HG03175 (cell line): Measurements from ENCODE around the gene USP36.

Experiments used
- ATAC-seq: cut with Tn5 transposase; IDR thresholded peaks from one replicate; pipeline ENCODE4 v1.9.1; 2021; ENCODE audit warnings: mild to moderate bottlenecking, moderate library complexity; ENCODE audit not compliant: unreplicated experiment

USP36 gene

DNA sequence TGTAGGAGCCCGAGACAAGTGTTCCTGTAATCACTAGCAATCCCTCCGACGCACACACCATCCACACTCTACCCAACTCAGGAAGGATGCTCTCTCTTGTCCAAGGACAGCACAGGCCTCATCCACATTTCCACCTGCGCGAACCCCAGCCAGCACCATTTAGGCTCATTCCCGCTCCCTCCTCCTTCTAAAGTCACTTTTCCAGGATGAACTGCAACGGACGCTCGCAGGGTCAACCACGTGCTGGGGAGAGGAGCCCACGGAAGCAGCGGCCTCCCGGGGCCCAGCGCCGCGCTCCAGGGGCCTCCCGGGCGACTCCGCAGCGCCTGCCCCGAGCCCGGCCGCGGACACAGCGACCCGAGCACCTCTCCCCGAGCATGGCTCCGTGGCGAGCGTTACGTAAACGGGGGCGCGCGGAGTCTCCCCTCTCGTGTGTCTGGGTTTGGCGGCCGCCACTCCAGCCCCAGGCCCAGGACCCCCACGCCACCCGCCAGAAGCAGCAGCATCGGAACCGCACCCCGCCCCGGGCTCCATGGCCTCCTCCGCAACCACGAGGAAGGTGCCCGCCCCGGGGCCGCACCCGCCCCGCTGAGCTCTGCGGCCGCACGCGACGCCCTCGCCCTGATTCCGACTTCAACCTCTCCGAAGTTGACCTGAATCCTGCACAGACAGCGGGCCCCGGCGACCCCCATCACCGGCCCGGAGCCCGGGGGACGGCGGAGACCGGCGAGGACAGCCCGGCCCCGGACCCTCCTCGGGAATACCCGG, 668 bp downstream of the USP36 start:
- ATAC-seq: peak; percentile 20

DNA sequence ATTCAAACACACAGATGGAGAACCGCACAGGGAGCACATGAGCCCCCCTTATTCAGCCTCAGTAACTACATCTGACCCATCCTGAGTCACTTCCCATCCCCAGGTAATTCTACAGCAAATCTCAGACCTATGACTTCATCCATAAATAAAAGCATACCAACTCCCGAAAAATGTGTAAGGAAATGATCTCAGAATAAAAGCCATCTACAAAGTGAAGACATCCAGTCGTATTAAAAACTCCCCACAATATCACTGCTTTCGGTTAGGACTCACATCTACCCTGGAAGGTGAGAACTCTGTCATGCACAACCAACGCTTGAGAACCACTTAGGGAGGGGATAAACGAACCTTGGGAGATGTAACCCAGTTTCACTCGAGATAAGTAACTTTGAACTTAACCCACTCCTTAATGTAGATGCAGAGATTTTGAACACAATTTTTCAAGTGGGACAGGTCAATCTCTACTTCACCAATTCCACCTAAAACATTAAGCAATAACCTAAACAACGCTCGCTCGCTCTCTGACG, 1.3 kb downstream of the USP36 start:
- no peak for ATAC-seq

DNA sequence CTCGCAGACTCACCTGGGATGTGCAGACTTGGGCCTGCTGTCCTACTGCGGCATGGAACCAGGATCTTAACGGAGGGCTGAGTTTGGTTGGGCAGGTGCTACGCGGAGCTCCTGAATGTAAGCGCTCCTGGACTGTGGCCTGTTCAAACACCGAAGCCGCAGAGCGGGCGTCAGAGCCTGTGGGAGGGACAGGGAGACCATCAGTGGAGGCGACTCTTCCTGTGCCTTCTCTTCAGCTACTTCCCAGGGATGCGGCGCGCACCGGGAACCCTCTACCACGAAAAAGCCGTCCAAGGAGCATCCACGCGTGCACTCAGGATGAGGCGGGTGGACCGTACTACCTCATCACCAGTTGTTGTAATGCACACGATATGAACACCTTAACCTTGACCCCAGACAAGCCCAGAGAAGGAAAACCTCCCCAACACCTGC, 2.0 kb downstream of the USP36 start:
- no peak for ATAC-seq

DNA sequence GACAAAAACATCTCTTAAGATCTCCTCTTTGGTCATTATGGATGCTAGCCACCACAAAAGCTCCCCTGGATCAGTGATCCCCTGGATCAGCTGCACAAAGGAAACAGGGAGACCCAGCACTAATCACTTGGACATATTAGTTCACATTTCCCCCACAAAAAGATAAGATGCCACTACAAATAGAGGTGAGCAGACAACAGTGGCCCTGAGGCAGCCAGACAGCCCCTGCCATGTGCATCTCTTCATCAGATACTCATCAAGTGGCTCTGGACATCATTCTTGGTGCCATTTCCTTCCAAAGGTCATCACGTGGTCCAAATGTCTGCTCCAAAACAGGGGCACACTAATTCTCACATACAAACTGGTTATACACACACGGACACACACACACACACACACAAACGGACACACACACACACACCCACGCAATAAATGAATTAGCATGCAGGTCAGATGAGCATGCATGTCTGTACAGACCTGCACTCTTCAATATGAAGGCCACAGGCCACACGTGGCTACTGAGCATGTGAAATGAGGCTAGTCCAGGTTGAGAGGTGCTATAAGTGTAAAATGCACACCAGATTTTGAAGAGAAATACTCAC, 4.1 kb downstream of the USP36 start:
- no peak for ATAC-seq

DNA sequence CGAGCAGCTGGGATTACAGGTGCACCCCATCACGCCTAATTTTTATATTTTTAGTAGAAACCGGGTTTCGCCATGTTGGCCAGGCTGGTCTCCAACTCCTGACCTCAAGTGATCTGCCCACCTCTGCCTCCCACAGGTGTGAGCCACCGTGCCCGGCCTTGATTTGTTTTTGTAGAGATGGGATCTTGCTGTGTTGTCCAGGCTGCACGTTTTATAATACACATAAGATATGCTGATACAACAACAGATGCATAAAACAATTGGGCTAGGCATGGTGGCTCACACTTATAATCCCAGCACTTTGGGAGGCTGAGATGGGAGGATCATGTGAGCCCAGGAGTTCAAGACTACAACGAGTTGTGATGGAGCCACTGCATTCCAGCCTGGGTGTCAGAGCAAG, 6.0 kb downstream of the USP36 start:
- ATAC-seq: no peak

DNA sequence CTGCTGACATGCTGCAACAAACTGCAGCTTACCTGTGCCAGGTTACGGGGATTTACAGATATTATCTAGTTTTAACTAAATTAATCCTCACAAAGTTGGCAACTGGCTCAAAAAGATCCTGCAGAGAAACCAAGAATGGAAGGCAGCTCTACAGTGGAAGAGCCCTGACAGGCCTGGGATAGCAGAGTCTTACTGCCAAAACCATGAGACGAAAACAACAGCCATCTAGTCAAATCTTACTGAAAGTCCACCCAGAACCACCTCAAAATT, 8.1 kb downstream of the USP36 start:
- ATAC-seq: no peak

DNA sequence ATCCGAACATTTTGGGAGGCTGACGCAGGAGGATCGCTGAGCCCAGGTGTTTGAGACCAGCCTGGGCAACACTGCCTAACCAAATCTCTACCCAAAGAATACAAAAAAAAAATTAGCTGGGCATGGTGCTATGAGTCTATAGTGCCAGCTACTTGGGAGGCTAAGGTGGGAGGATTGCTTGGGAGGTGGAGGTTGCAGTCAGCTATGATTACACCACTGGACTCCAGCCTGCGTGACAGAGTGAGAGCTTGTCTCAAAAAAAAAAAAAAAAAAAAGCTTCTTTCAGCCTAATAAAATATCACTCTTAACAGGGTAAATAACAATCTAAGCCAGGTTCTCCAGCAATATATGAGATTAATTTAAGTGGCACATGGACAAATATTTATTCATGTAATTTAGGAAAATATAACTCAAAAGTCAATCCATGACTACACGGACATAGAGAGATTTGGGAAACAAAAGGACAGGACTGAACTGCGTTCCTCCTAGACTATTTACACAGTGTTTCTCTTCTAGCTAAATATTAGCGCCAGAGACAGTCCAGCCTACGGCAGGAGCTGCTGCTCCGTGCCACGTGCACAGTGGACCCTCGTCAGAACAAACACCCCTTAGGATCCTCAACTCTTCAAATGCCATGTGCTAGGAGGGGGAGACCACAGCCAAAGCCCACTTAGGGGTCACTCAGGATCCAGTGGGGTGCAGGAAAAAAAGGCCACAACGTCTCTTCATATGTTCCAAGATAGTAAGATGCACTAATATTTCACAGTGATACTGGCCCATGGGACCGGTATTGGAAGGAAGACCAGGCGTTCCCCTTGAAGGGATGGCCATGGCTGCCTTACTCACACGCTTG, 8.7 kb downstream of the USP36 start:
- no peak for ATAC-seq

DNA sequence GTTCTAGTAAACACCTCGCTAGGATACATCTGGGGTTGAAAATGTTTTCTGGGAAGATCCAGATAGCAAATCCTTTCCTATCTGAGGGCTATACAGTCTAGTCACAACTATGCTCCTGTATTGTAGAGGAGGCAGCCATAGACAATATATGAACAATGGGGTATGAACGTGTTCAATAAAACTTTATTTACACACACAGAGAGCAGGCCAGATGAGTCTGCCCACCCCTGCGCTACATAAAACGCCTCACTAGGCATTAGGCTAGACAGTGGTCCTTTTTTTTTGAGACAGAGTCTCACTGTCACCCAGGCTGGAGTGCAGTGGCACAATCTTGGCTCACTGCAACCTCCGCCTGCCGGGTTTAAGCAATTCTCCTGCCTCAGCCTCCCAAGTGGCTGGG, 11.1 kb downstream of the USP36 start:
- no peak for ATAC-seq

DNA sequence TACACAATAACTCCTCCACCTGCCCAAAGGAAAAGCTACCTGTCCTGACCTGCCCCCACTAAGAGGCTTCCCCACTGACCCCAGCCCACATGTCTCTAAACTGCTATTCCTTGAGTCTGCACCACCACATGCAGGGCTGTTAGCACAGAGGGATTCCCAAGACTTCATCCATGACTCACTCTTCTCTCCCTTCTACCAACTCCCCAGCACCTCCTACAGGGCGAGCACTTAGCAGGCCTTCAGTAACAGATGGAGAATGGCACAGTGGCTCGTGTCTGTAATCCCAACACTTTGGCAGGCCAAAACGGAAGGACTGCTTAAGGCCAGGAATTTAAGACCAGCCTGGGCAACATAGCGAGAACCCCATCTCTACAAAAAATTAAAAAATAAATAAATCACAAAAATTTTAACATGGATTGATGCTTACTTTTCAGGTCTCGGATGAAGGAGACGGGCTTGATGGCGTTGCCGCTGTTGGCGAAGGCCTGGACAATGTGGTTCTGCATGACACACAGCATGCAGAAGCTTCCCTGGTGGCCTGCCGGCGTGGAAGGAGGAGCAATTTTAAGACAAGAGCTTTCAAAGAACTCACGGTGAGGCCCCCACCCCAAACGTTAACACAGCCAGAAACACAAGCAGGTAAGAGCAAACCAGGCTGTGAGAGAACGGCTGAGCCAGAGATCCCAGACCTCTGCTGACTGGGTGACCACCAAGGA, 12.0 kb downstream of the USP36 start:
- ATAC-seq: no peak

DNA sequence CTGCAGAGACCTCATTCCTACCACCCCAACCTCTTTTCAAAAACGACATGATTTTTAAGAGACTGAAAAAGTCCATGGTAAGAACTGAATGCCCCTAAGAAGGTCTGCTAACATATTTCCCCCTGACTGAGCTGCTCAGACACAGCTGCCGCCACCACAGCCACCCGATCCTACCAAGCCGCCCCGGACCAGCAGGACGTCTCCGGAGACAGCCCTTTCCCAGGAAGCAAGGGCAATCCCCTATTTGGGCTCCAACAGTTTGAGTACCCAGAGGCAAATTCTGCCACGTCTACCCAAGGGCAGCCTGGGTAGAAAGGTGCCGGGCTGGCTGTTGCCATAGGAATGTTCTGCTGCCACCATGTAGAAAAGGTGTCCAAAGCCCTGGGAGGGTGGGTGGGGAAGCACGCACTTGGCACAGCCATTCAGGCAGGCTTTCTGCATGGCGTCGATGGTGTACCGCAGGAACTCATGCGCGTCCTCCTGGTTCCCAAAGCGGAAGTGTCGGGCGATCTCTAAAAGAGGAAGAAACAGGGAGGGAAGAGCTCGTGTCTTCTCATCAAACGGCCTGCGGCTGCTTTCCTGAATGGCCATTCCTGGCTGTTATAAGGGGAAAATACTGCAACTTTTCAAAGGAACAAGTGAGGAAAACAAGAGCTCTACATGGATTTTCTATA, 13.6 kb downstream of the USP36 start:
- no peak for ATAC-seq

DNA sequence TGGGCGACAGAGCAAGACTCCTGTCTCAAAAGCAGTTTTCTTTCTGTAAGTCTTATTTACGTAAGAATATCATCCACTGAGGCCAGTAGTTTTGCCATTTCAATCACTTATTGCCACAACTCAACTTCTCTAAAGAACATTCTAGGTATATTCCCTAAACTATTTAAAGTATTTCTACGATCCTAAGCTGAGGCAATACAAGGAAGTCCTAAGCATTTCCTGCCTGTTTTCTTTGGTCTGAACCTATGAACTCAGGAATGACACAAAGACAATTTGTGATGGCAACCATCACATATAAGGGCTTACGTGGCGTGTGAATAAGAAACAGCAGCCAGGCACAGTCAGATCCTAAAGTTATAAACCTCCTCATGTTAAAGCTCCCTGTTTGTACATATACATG, 14.2 kb downstream of the USP36 start:
- no peak for ATAC-seq

DNA sequence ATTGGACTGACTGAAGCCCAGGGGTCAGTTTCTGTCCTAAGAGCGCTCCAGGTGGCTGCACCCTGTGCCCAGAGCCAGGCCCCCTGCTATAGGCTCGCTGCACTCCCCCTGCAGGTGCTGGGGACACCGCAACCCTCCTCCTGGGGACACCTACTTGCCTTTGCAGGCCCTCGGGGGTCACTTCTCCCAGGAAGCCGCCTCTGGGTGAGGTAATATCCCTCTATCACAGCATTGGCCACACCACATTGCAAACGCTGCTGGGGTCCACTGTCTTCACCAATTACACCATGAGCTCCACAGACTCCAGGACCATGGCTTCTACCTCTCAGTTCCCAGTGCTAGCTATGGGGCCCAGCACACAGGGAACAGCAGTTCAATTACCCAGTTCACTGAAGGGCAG, 14.9 kb downstream of the USP36 start:
- ATAC-seq: no peak

DNA sequence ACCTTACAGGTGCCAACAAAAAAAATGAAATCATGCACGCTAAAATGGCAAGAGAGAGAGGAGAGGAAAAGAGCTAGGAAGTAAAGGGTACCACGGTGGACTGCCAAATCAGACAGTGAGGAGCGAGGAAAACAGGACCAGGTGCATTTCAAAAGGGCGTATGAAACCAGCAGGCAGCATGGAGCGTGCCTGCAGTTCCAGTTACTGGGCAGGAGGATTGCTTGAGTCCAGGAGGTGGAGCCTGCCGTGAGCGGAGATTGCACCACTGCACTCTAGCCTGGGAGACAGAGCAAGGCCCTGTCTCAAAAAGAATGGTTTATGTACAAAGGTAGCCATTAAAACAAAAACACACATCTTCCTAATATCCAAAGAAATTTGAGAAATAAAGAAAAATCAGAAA, 16.4 kb downstream of the USP36 start:
- ATAC-seq: no peak

DNA sequence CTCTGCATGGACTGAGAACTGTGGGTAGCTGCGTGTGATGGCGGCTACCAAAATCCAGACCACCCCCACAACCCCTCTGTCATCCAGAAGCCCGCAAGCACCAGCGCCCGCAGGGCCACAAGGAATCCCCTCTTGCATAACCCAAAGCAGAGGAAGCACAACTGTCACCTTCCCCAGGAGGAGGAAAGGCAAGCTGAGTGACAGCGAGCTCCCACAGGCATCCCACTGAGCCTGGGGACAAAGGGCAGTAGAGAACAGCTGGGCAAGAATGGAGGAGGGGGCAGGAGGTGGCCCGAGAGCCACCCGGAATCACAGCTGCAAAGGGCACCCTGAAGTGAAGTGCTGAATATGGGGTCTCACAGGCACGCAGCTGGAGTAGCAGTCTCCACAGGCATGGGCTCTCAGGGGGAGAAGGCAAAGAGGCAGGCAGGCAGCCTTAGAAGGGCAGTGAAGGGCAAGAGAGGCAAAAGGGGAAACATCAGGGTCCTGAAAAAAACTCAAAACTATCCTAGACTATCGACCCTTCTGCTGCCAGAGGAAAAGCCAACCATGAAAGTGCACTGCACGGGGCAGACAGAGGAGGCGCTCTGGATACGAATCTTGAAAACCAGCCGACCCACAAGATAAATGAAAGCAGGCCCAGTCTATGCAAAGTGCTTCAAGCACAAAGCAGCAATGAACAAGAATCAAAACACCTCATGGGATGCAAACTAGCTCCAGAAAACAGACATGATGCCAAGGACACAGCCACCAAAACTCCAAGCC, 17.1 kb downstream of the USP36 start:
- ATAC-seq: no peak

DNA sequence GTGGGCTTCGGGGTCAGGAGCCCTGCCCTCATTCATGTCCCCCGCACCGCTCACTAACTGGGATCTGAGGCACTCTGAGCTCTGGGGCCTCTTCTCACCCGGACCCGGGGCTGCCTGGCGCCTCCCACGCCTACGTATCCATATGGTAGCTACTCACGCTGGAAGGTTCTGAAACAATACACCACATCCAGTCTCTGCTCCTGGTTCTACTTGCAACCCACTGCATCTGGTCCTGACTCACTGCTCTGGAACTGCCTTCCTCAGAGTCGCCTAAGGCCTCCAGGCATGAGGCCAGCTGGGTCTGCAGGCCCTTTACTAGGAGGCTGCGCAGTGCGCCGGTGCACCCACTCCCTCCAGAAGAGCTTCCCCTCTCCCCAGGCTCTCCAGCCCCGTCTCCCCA, 18.1 kb downstream of the USP36 start:
- no peak for ATAC-seq

DNA sequence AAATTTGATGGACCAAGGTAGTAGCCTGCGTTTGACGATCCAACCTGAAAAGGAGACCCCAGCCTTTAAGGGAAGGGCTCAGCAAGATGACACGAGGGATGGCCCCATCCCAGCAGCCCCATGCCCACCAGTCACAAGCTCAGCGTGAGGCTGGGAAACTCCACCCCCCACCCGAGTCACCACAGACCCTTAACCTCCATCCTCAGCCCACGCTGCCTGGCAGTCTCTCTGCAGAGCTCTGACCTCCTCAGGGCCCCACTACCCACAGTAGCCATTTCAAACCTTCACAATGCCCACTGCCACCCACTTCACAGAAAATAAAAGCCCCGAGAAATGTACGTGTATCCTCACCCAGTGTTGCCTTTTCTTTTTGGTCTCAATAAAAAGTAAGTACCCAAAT, 18.7 kb downstream of the USP36 start:
- ATAC-seq: no peak

DNA sequence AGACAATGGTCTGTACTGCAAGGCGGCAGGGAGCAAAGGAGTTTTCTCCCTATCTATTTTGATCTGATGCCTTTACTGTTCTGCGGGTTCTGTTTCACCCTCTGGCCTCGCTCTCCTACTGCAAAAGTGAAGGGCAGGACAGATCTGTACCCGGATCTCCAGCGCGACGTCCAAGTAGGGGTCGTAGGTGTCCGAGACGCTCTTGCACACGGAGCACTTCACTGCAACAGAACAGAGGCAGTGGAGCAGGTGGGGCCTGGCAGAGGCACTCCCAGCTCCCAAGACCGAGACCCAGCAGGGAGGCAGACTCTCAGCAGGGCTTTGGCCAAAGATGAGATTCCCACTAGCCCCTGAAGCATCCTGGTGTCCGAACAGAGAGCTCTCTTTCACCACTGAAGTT, 19.8 kb downstream of the USP36 start:
- no peak for ATAC-seq

DNA sequence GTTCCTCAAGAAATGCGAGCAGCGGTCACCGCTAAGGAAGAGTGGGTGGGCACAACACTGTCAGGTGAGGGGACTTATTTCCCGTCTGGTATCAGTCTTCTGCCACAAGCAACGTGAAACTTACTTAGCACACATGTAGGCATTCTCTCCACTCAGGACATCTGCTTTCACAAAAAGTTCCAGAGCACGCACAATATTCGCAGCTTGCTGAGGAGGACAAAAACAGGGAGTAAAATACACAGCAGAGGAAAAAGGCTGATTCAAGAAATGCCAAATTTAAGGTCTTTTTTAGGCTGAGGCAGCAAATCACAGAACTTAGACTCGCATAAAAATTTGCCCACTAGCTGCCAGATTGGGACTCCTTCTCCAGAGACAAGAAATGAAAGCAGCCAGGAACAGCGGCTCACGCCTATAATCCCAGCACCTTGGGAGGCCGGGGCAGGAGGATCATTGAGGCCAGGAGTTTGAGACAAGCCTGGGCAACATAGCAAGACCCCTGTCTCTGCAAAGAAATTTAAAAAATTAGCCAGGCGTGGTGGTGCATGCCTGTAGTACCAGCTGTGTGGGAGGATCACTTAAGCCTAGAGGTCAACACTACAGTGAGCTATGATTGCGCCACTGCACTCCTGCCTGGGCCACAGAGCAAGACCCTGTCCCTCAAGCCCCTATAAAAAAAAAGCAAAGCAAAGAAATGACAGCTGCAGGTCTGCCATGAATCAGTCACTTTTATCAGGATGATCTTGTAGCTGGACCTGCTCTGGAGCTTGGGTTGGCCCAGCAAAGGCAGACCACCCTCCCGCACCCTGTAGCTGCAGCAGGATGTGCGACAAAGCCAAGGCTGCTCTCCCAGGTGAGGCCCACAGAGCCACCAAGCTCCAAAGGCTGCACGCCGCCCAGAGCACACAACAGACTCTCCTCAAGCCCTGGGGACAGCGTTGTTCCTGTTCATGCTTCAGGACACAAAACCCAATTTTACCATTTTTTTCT, 20.5 kb downstream of the USP36 start:
- no peak for ATAC-seq

DNA sequence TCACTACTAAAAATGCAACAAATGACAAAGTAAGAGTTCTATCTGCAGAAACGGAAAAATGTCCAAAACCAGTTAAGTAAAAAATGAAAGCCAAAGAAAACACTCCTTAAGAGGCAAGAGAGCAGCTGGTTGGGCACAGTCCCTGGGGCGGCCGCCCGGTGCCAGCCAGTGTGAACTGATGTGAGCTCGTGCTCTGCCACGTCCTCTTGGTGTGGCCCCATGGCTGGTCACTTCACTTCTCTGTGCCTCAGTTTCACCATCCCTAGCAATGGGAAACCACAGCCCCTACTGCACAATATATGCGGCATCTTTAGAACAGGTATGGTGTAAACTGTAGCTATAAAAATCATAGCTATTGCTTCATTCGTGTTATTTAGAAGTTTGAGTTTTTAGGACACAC, 21.2 kb downstream of the USP36 start:
- no peak for ATAC-seq
